GM18861 (cell line): ENCODE results near the gene TBC1D5.
A peak's percentile ranks its signal among the peaks of the same experiment; 100 is the strongest.

ENCODE experiments used
- ATAC-seq: cut with Tn5 transposase; IDR thresholded peaks from one replicate; pipeline ENCODE4 v1.9.1; 2021; ENCODE audit not compliant: unreplicated experiment

Gene TBC1D5

GRCh38 chr3:17243621-17244020, 498.8 kb downstream of the TBC1D5 start:
- no peak for ATAC-seq

- ATAC-seq, result no peak
These were observed 503.0 kb downstream of the TBC1D5 start for GRCh38 chr3:17239417-17239816.

DNA sequence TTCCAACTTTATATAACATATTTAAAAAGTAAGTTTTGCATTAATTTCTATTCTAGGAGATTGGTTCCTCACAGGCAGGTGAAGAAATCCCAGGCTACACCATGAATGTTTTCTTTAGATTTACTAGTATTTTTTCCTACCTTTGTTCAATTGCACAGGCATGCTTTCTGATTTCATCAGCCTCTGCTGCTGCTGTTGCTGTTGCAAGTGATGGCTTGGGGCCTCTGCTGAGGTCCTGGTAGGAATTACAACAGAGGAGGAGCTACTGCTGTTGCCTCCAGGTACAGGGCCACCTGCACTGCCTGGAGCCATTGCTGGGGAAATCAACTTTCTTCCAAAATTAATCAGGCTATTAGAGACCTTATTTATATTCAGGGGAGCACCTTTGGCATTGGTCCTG, 504.4 kb downstream of the TBC1D5 start:
- ATAC-seq, result no peak

GRCh38 chr3:17235310-17235709, 507.1 kb downstream of the TBC1D5 start:
- ATAC-seq, result no peak

GRCh38 chr3:17234382-17234781, 508.0 kb downstream of the TBC1D5 start:
- no peak for ATAC-seq

GRCh38 chr3:17233398-17233800, 509.0 kb downstream of the TBC1D5 start:
- ATAC-seq, result peak; percentile 93

DNA sequence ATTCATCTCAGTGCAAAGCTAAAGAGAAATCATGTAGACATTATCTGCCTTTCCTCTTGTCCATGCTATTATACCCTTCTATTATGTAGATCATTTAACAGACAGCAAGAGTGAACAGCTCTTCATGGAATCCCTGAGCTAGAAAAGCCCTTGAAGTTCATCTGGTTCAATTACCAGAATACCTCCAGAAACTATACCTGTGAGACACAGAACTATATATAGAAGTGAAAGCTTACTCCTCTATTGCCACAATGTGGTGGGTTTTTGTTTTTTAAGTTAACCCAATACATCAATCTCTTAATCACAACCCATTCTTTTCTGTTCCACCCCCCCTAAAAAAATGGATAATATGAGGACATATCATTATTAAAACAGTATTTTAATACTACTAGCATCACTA, 510.0 kb downstream of the TBC1D5 start:
- no peak for ATAC-seq

- ATAC-seq, result no peak
These were observed 510.7 kb downstream of the TBC1D5 start for GRCh38 chr3:17231537-17232261.

- ATAC-seq, result no peak
These were observed 515.0 kb downstream of the TBC1D5 start for GRCh38 chr3:17227472-17227871.

DNA sequence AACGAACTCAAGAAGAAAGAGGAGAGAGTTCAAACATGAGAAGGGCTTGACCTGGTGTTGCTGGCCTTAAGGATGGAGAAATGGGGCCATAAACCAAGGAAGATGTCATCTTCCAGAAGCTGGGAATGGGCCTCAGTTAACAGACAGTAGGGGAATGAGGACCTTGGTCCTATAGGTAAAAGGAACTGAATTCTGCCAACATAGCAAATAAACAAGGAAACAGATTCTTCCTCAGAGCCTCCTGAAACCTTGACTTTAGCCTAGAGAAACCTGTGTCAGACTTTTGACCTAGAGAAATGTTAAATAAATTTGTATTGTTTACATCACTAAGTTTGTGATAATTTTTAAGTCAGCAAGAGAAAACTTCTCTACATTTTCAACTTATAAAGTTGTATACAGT, 520.9 kb downstream of the TBC1D5 start:
- ATAC-seq, result no peak

- no peak for ATAC-seq
These were observed 522.8 kb downstream of the TBC1D5 start for GRCh38 chr3:17219593-17219992.

DNA sequence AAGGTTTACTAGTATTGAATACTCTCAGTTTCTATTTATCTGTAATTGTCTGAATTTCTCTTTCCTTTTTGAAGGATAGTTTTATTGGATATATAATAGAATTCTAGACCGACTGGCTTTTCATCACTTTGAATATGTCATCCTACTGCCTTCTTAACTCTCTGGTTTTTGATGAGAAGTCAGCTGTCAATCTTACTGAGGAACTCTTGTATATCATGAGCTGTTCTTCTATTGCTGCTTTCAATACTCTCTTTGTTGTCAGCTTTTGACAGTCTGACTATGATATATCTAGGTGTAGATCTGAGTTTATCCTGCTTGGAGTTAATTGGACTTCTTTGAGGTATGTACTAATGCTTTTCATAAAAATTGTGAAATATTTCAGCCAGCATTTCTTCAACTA, 523.8 kb downstream of the TBC1D5 start:
- no peak for ATAC-seq

DNA sequence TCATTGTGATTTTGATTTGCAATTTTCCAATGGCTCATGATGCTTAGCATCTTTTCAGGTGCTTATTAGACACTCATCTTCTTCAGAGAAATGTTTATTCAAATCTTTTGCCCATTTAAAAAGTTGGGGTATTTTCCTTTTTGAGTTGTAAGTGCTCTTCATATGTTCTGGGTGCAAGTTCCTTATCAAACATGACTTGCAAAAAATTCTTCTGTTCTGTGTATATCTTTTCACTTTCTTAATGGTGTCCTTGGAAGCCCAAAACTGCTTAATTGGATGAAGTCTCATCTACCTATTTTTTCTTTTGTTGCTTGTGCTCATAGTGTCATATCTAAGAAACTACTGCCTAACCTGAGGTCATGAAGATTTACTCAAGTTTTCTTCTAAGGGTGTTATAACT, 524.8 kb downstream of the TBC1D5 start:
- no peak for ATAC-seq

DNA sequence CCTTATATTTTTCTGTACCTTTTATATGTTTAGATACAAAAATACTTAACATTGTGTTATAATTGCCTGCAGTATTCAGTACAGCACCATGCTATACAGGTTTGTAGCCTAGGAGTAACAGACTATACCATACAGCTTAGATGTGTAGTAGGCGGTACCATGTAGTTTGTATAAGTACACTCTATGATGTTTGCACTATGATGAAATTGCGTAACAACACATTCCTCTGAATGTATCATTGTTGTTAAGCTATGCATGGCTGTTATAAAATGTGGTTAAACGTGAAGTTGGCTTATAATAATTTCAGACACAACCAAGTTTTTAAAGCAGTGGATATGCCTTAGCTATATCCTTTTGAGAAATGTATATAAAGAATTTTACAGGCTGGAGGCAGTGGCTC, 529.3 kb downstream of the TBC1D5 start:
- no peak for ATAC-seq

DNA sequence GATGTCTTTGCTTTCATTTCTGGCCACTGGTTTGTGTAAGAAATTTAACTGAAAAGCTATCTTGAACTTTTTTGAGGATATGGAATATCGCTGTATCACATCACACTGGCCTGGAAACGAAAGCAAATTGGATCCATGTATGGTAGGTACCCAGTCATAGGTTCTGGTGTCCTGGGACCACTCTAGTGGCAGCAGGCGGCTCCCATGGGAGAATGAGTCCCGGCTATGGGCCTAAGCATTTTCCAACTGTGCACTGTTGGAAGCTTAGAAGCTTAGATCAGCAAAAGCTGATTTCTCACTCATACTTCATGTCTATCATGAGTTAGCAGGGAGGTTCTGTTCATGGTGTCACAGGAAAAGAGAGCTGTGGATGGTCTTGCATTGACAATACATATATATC, 534.5 kb downstream of the TBC1D5 start:
- no peak for ATAC-seq

DNA sequence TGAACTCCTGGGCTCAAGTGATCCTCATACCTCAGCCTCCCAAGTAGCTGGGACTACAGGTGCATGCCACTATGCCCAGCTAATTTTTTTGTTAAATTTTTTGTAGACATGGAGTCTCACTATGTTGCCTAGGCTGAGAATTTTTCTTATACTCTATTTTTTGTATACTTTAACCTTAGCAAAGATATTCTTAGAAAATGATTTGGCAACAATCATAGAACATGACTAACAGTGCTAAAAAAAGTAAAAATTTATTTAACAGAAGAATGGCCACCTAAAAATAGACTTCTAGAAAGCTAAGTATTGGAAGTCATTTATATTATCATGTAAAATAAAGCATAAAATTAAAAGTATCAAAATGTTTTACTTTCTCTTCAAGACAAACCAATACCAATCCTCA, 535.4 kb downstream of the TBC1D5 start:
- no peak for ATAC-seq

DNA sequence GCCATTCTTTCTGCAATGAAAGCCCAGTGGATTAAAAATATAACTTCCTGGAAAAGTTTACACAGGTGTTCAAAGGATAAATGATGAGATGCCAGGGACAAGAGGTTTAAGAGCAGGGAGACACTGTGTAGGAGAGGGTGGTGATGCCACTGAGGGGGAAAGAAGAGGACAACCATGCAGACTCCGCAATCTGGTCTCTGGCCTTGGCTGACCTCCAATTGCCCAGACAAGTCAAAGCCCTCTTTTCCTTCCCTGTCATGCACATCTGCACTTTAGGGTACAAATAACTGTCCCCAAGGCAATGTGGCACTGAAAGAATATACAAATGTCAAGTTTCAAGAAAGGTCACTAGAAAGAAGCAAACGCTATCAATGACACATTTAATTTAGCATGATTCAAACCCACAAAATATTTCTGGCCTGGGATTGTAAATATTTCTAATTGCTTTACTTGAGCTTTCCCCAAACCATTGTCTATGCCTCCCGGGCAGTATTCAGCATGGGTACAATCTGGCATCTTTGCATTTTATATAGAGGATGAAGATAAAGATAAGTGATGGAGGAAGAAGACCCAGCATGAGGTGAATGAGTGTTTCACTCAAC, 538.3 kb downstream of the TBC1D5 start:
- no peak for ATAC-seq

GRCh38 chr3:17201538-17201937, 540.9 kb downstream of the TBC1D5 start:
- ATAC-seq, result no peak

- ATAC-seq, result peak; percentile 87
These were observed 546.4 kb downstream of the TBC1D5 start for GRCh38 chr3:17195856-17196604.

GRCh38 chr3:17195192-17195611, 547.2 kb downstream of the TBC1D5 start:
- peak; percentile 85 for ATAC-seq

GRCh38 chr3:17194116-17194515, 548.3 kb downstream of the TBC1D5 start:
- ATAC-seq, result no peak

GRCh38 chr3:17192995-17193394, 549.4 kb downstream of the TBC1D5 start:
- ATAC-seq, result no peak
